CD4-positive, alpha-beta T cell treated with Interleukin-6 at 100 ng/mL for 8 hours (primary cell): ENCODE results near the gene CPT1B.

Source experiments
- DNase-seq: peaks from one replicate; pipeline ENCODE4 v3.0.0-alpha.2; 2020; ENCODE audit warnings: mixed read lengths, low spot score

Gene CPT1B

GRCh38 chr22:50569896-50570535, 8.2 kb downstream of the CPT1B start:
- DNase-seq: no peak

- DNase-seq: no peak
Measured at GRCh38 chr22:50569041-50569459, 9.2 kb downstream of the CPT1B start.

- DNase-seq: no peak
Measured at GRCh38 chr22:50568626-50569025, 9.6 kb downstream of the CPT1B start.

GRCh38 chr22:50567721-50568252, 10.4 kb downstream of the CPT1B start:
- no peak for DNase-seq

GRCh38 chr22:50564289-50564688, 13.9 kb downstream of the CPT1B start:
- DNase-seq: no peak

- no peak for DNase-seq
Measured at GRCh38 chr22:50563413-50564160, 14.6 kb downstream of the CPT1B start.

GRCh38 chr22:50562523-50563412, 15.5 kb downstream of the CPT1B start, which contains the start of gene SYCE3:
SYCE3 (minus strand) TSS chr22:50562919; CDS start chr22:50556405, 6,514 bp downstream.
- DNase-seq: peak; percentile 95

GRCh38 chr22:50561401-50562358, 16.5 kb downstream of the CPT1B start:
- no peak for DNase-seq

- no peak for DNase-seq
Measured at GRCh38 chr22:50560034-50560433, 18.2 kb downstream of the CPT1B start.

GRCh38 chr22:50556703-50557102, 21.5 kb downstream of the CPT1B start:
- no peak for DNase-seq

GRCh38 chr22:50553310-50553709, 24.9 kb downstream of the CPT1B start:
- no peak for DNase-seq

- no peak for DNase-seq
Measured at GRCh38 chr22:50551160-50551752, 27.0 kb downstream of the CPT1B start.

GRCh38 chr22:50550395-50550794, 27.8 kb downstream of the CPT1B start:
- no peak for DNase-seq

- DNase-seq: no peak
Measured at GRCh38 chr22:50548921-50549790, 29.1 kb downstream of the CPT1B start.

- peak; percentile 58 for DNase-seq
Measured at GRCh38 chr22:50548040-50548920, 29.9 kb downstream of the CPT1B start.

- DNase-seq: no peak
Measured at GRCh38 chr22:50547263-50547985, 30.8 kb downstream of the CPT1B start.

GRCh38 chr22:50546326-50547262, 31.6 kb downstream of the CPT1B start:
- DNase-seq: no peak
